H9 (cell line): Measurements from ENCODE around the gene IFT57. TPM values are rescaled to one million over a fixed set of nuclear protein-coding genes. Genes with fewer than 3 reads are reported as not detected.

Source experiments
- DNase-seq: peaks from one replicate; pipeline ENCODE4 v3.0.0-alpha.2; 2017
- H2AFZ ChIP-seq: one replicate; pipeline ENCODE4 v1.6.1; 2013; ENCODE audit warnings: mild to moderate bottlenecking, low read length, control low read depth, moderate library complexity
- H2AK5ac ChIP-seq: 2 replicates; pipeline ENCODE4 v1.6.1; 2013; ENCODE audit warnings: low read length, control low read depth, mixed read lengths; ENCODE audit not compliant: insufficient read length
- H2BK120ac ChIP-seq: one replicate; pipeline ENCODE4 v1.6.1; 2013; ENCODE audit warnings: low read depth, mild to moderate bottlenecking, low read length, control low read depth, inconsistent platforms; ENCODE audit not compliant: poor library complexity, severe bottlenecking
- H2BK12ac ChIP-seq: 2 replicates; pipeline ENCODE4 v1.6.1; 2013; ENCODE audit warnings: low read length, control low read depth, mixed read lengths, low read depth; ENCODE audit not compliant: insufficient read length
- H2BK15ac ChIP-seq: 2 replicates; pipeline ENCODE4 v1.6.1; 2013; ENCODE audit warnings: low read depth, low read length, control low read depth
- H2BK20ac ChIP-seq: one replicate; pipeline ENCODE4 v1.6.1; 2013; ENCODE audit warnings: low read depth, mild to moderate bottlenecking, low read length, control low read depth, inconsistent platforms; ENCODE audit not compliant: poor library complexity, severe bottlenecking
- H2BK5ac ChIP-seq: 2 replicates; pipeline ENCODE4 v1.6.1; 2013; ENCODE audit warnings: low read length, control low read depth, mixed read lengths; ENCODE audit not compliant: insufficient read length
- H3K14ac ChIP-seq: 2 replicates; pipeline ENCODE4 v1.6.1; 2013; ENCODE audit warnings: low read length, control low read depth; ENCODE audit not compliant: insufficient read depth
- H3K18ac ChIP-seq: 2 replicates; pipeline ENCODE4 v1.6.1; 2013; ENCODE audit warnings: low read depth, mild to moderate bottlenecking, mixed read lengths, low read length, control low read depth; ENCODE audit not compliant: insufficient read length
- H3K23ac ChIP-seq: 2 replicates; pipeline ENCODE4 v1.6.1; 2013; ENCODE audit warnings: low read length, control low read depth, mixed read lengths, low read depth; ENCODE audit not compliant: insufficient read length
- H3K23me2 ChIP-seq: 2 replicates; pipeline ENCODE4 v1.6.1; 2013; ENCODE audit warnings: low read depth, mild to moderate bottlenecking, mixed read lengths, low read length, control low read depth; ENCODE audit not compliant: insufficient read length, poor library complexity, severe bottlenecking
- H3K27ac ChIP-seq: 2 replicates; pipeline ENCODE4 v1.5.1; 2013; ENCODE audit warnings: low read length, control low read depth, mixed read lengths, low read depth; ENCODE audit not compliant: insufficient read length
- H3K27me3 ChIP-seq: 2 replicates; pipeline ENCODE4 v1.6.1; 2013; ENCODE audit warnings: low read length, control low read depth, inconsistent platforms; ENCODE audit not compliant: insufficient read depth
- H3K4ac ChIP-seq: 2 replicates; pipeline ENCODE4 v1.6.1; 2013; ENCODE audit warnings: low read depth, mild to moderate bottlenecking, control low read depth, inconsistent platforms, low read length, moderate library complexity
- H3K4me1 ChIP-seq: 2 replicates; pipeline ENCODE4 v1.6.1; 2013; ENCODE audit warnings: low read length, control low read depth, inconsistent platforms; ENCODE audit not compliant: insufficient read depth
- H3K4me2 ChIP-seq: 2 replicates; pipeline ENCODE4 v1.6.1; 2013; ENCODE audit warnings: low read length, control low read depth, mixed read lengths; ENCODE audit not compliant: insufficient read length, insufficient read depth
- H3K56ac ChIP-seq: 2 replicates; pipeline ENCODE4 v1.6.1; 2013; ENCODE audit warnings: low read depth, mild to moderate bottlenecking, mixed read lengths, low read length, control low read depth; ENCODE audit not compliant: insufficient read length
- H3K79me1 ChIP-seq: 2 replicates; pipeline ENCODE4 v1.6.1; 2013; ENCODE audit warnings: low read depth, mild to moderate bottlenecking, moderate library complexity, low read length, control low read depth, inconsistent platforms; ENCODE audit not compliant: insufficient read depth, poor library complexity, severe bottlenecking
- H3K79me2 ChIP-seq: 2 replicates; pipeline ENCODE4 v1.6.1; 2013; ENCODE audit warnings: low read length, control low read depth, inconsistent platforms; ENCODE audit not compliant: insufficient read depth
- H3K9ac ChIP-seq: 2 replicates; pipeline ENCODE4 v1.6.1; 2013; ENCODE audit warnings: low read length, control low read depth, mixed read lengths; ENCODE audit not compliant: insufficient read length; ENCODE audit errors: extremely low read depth
- H3K9me3 ChIP-seq: one replicate; pipeline ENCODE4 v1.6.1; 2013; ENCODE audit warnings: low read depth, low read length, inconsistent platforms; ENCODE audit not compliant: control insufficient read depth
- H3T11ph ChIP-seq: one replicate; pipeline ENCODE4 v1.6.1; 2013; ENCODE audit warnings: mild to moderate bottlenecking, low read length, control low read depth, inconsistent platforms
- H4K20me1 ChIP-seq: one replicate; pipeline ENCODE4 v1.6.1; 2013; ENCODE audit not compliant: control insufficient read depth, insufficient read length, insufficient read depth
- H4K5ac ChIP-seq: 2 replicates; pipeline ENCODE4 v1.6.1; 2013; ENCODE audit warnings: low read depth, mild to moderate bottlenecking, mixed read lengths, low read length, control low read depth; ENCODE audit not compliant: insufficient read length
- H4K8ac ChIP-seq: replicated peaks from 2 replicates; pipeline ENCODE4 v1.6.1; 2013; ENCODE audit warnings: low read length, control low read depth, mixed read lengths, low read depth; ENCODE audit not compliant: insufficient read length
- H4K91ac ChIP-seq: 2 replicates; pipeline ENCODE4 v1.6.1; 2013; ENCODE audit warnings: low read depth, mild to moderate bottlenecking, moderate library complexity, mixed read lengths, low read length, control low read depth; ENCODE audit not compliant: insufficient read length
- H3K27ac Mint-ChIP-seq, 3 experiments: 2 replicates in 2 of 3; 3 replicates in 1 of 3; pipeline ENCODE4 v1.8.0; 2020 to 2021; ENCODE audit warnings: mixed read lengths in 3 of 3, mild to moderate bottlenecking in 1 of 3, moderate library complexity in 1 of 3
- H3K27me3 Mint-ChIP-seq: 2 replicates; pipeline ENCODE4 v1.8.0; 2021; ENCODE audit warnings: low read depth, mild to moderate bottlenecking, moderate library complexity, mixed read lengths
- H3K36me3 Mint-ChIP-seq, 3 experiments: 2 replicates in 2 of 3; 3 replicates in 1 of 3; pipeline ENCODE4 v1.8.0; 2020 to 2021; ENCODE audit warnings: low read depth in 3 of 3, mixed read lengths in 3 of 3; ENCODE audit not compliant: insufficient read depth in 1 of 3
- H3K4me1 Mint-ChIP-seq, 2 experiments: 2 replicates each; pipeline ENCODE4 v1.8.0; 2020; ENCODE audit warnings: mixed read lengths in 2 of 2
- H3K4me3 Mint-ChIP-seq, 2 experiments: 2 replicates in 1 of 2; 3 replicates in 1 of 2; pipeline ENCODE4 v1.8.0; 2020 to 2021; ENCODE audit warnings: mild to moderate bottlenecking in 2 of 2, mixed read lengths in 2 of 2, moderate library complexity in 1 of 2
- H3K9me3 Mint-ChIP-seq, 2 experiments: 2 replicates in 1 of 2; 3 replicates in 1 of 2; pipeline ENCODE4 v1.8.0; 2020; ENCODE audit warnings: mild to moderate bottlenecking in 2 of 2, mixed read lengths in 2 of 2, moderate library complexity in 1 of 2
- CTCF ChIP-seq: fragments of 200-600 bp; sonication (generic); conservative IDR thresholded peaks from 3 replicates; pipeline ENCODE4 v1.8.0; 2021; ENCODE audit warnings: antibody characterized with exemption, mild to moderate bottlenecking
- WGBS: extraction: QIAGEN DNeasy Blood & Tissue Kit; methylation state at CpG from one replicate; pipeline ENCODE4 v1.1.7; 2013; ENCODE audit warnings: missing lambda C conversion rate, low lambda C conversion rate, mixed read lengths; ENCODE audit not compliant: insufficient read length; ENCODE audit errors: extremely low coverage; 5-methylcytosine and 5-hydroxymethylcytosine counted together
- total RNA-seq: library from RNA; stranded (reverse); gene quantifications from 2 replicates; pipeline ENCODE4 v1.2.1, GENCODE V29; 2021

The IFT57 gene
- total RNA-seq, 1 experiment from 2014 or later, result 21.4 TPM

DNA sequence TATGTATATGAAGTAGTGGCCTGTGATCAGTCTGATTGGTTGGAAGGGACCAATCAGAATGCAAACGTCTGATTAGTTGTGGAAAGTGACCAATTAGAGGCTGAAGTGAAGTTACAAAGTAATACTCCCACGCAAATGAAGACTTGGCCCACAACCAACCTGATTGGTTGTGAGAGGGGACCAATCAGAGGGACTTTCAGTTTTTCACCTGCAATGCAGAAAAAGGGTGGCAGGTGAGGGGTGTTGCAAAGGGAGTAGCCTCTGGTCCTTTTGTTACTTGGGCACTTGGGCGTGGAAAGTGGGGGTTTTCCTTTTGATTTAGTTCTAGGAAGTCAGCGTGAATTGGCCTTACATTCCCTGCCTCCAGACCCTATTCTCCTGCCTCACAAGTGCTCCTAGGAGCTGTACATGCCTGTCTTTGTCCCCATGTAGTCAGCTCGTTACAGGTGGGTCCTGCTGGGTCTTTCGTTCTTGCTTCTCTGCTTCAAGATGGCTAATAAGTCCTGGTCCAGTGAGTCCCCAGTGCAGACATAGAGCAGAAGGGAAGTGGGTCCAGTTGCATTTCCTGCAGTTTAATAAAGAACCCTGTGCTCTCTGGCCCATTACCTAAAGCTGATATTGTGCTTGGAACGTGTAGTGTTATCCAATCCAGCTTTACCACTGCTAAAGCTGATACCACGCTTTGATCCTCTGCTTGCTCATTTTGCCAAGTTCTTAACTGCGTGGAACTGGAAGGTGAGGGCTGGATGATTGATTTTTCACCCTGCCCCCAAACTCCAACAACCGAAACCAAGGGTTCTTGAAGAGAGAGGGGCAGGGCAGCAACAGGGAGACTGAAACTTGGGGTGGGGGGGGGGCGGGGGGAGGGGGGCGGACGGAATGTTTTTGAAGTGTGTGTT, 85.4 kb downstream of the IFT57 start:
- Histone ChIP-seq H2AK5ac (no peak overlapping the region), H2AFZ (peak overlapping the region; percentile 75), H3K4me2 (no peak overlapping the region), H3K56ac (no peak overlapping the region), H2BK120ac (no peak overlapping the region), H4K91ac (no peak overlapping the region), H3K14ac (no peak overlapping the region), H3K4ac (no peak overlapping the region), H2BK12ac (no peak overlapping the region), H3K27ac (no peak overlapping the region), H3K27me3 (no peaks in the 10 kb centered on the region), H3K18ac (no peak overlapping the region), H4K8ac (no peak overlapping the region), H3K79me2 (no peaks in the 10 kb centered on the region), H3K79me1 (no peaks in the 10 kb centered on the region), H2BK5ac (no peak overlapping the region), H3K23ac (no peak overlapping the region), H3T11ph (no peak overlapping the region), H4K20me1 (no peaks in the 10 kb centered on the region), H4K5ac (no peak overlapping the region), H2BK20ac (no peak overlapping the region), H3K23me2 (no peaks in the 10 kb centered on the region), H2BK15ac (no peak overlapping the region), H3K4me1 (no peaks in the 10 kb centered on the region), H3K9me3 (no peaks in the 10 kb centered on the region), H3K9ac (no peak overlapping the region)
- DNase-seq, result no peak
- no peak for TF ChIP-seq CTCF
- no CpG with 5 or more reads among the region's 13 CpGs for WGBS
- H3K27me3 Mint-ChIP-seq, result no peaks in the 10 kb centered on the region; the same call in 1 of the 2 replicates
- no peak overlapping the region for H3K27ac Mint-ChIP-seq
- H3K9me3 Mint-ChIP-seq, result no peaks in the 10 kb centered on the region
- no peak overlapping the region for H3K4me3 Mint-ChIP-seq
- H3K36me3 Mint-ChIP-seq, result no peaks in the 10 kb centered on the region
- peaks cover 4 to 12% of the 10 kb centered on the region in 2 experiments for H3K4me1 Mint-ChIP-seq
